Subcutaneous abdominal adipose tissue (tissue), 5 donors: Measurements from ENCODE around the gene EFCAB9.
A peak's percentile ranks its signal among the peaks of the same experiment; 100 is the strongest.

Experiments
- H3K27ac ChIP-seq: one replicate; pipeline ENCODE4 v1.7.0; 2013; ENCODE audit warnings: low read depth, mild to moderate bottlenecking, inconsistent platforms, low read length, moderate library complexity
- H3K27me3 ChIP-seq, 5 donors: one replicate each; pipeline ENCODE4 v1.7.0; 2013; ENCODE audit warnings: low read length in 5 of 5, inconsistent platforms in 1 of 5; ENCODE audit not compliant: control insufficient read depth in 5 of 5, insufficient read depth in 4 of 5
- H3K36me3 ChIP-seq, 5 donors: one replicate each; pipeline ENCODE4 v1.7.0; 2013; ENCODE audit warnings: low read length in 5 of 5; ENCODE audit not compliant: control insufficient read depth in 5 of 5, insufficient read depth in 5 of 5
- H3K4me1 ChIP-seq, 5 donors: one replicate each; pipeline ENCODE4 v1.7.0; 2013; ENCODE audit warnings: low read length in 5 of 5, mild to moderate bottlenecking in 3 of 5, moderate library complexity in 1 of 5; ENCODE audit not compliant: control insufficient read depth in 5 of 5, insufficient read depth in 5 of 5
- H3K4me3 ChIP-seq, 5 donors: one replicate each; pipeline ENCODE4 v1.7.0; 2013; ENCODE audit warnings: low read length in 5 of 5, low read depth in 1 of 5
- H3K9ac ChIP-seq, 5 donors: one replicate each; pipeline ENCODE4 v1.7.0; 2013; ENCODE audit warnings: low read length in 5 of 5, mild to moderate bottlenecking in 4 of 5, moderate library complexity in 3 of 5
- H3K9me3 ChIP-seq, 5 donors: one replicate each; pipeline ENCODE4 v1.7.0; 2013; ENCODE audit warnings: low read length in 5 of 5; ENCODE audit not compliant: control insufficient read depth in 5 of 5
- donor health status: healthy.
- donor health status: healthy.
- donor health status: healthy.
- donor health status: healthy.
- donor health status: healthy.

Gene EFCAB9

DNA sequence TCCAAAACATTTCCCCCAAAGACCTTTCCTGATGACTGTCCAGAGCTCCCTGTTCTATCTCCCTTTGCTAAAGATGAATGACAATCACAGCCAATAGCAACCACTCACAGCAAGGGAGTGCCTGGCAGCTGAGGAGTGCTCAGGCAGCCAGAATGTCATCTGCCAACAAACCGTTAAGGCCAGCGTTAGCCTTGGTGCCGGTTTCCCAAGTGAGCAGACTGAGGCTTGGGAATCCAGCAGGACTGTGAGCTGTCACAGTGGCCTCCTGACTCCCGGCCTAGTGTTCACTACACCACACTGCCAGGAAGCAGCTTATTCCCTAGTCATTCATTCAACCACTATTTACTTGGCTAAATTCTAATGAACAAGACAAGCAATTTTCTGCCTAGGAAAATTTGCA lies 30.6 kb upstream of the EFCAB9 start:
- Histone ChIP-seq H3K36me3 (peaks cover 0 to 3% (median 0%) of the 10 kb centered on the region in 5 donors), H3K9me3 (no peaks in the 10 kb centered on the region), H3K4me3 (no peak overlapping the region), H3K9ac (peak overlapping the region in 1 of 5 donors; percentile 23), H3K27ac (peak overlapping the region; percentile 24), H3K4me1 (peaks cover 9 to 63% (median 26%) of the 10 kb centered on the region in 5 donors), H3K27me3 (no peaks in the 10 kb centered on the region)

GRCh38 chr5:172164769-172165212 lies 29.2 kb upstream of the EFCAB9 start:
- Histone ChIP-seq H3K36me3 (peaks cover 0 to 8% (median 0%) of the 10 kb centered on the region in 5 donors), H3K27me3 (no peaks in the 10 kb centered on the region), H3K4me3 (no peak overlapping the region), H3K9me3 (no peaks in the 10 kb centered on the region), H3K4me1 (peaks cover 9 to 75% (median 31%) of the 10 kb centered on the region in 5 donors), H3K27ac (no peak overlapping the region), H3K9ac (peak overlapping the region in 1 of 5 donors; percentile 35)

GRCh38 chr5:172165465-172165864 lies 28.5 kb upstream of the EFCAB9 start:
- no peaks in the 10 kb centered on the region for H3K27me3 ChIP-seq
- no peaks in the 10 kb centered on the region for H3K9me3 ChIP-seq
- no peak overlapping the region for H3K9ac ChIP-seq
- peaks cover 0 to 8% (median 0%) of the 10 kb centered on the region in 5 donors for H3K36me3 ChIP-seq
- H3K27ac ChIP-seq = no peak overlapping the region
- no peak overlapping the region for H3K4me3 ChIP-seq
- H3K4me1 ChIP-seq = peaks cover 9 to 78% (median 33%) of the 10 kb centered on the region in 5 donors

DNA sequence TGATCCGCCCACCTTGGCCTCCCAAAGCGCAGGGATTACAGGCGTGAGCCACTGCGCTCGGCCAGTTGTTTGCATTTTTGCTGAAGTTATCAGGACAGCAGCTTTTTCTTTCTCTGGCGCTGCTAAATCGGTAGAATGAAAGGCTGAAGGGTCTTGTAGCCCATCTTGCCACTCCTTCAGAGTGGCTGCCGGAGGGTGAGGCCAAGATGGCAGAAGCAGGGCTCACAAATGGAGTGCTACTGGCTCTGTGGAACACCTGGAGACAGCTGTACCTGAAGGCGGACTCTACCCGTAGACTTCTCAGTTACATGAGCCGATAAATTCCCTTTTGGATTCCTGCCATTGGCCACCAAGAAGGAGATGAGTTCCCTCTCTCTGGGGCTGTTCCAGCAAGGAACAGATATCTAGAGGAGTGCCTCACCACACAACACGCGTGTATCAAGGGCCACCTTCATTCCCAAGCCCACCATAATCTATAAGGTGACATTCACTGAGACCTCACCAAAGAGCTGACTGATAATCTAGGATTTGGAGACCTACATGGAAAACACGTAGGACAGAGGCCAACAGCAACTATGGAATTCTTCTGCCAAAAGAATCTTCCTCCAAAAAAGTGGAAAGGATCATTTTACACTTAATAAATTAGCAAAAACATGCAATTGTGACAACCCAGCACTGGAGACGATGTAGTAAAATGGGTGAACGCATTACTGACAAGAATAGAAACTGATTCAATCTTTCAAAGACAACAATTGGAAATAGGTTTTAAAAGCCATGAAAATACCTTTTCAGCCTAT lies 27.7 kb upstream of the EFCAB9 start:
- H3K9me3 ChIP-seq = no peaks in the 10 kb centered on the region
- H3K36me3 ChIP-seq = peaks cover 0 to 8% (median 0%) of the 10 kb centered on the region in 5 donors
- no peaks in the 10 kb centered on the region for H3K27me3 ChIP-seq
- H3K4me1 ChIP-seq = peaks cover 9 to 76% (median 31%) of the 10 kb centered on the region in 5 donors
- H3K27ac ChIP-seq = no peak overlapping the region
- no peak overlapping the region for H3K4me3 ChIP-seq
- no peak overlapping the region for H3K9ac ChIP-seq

DNA sequence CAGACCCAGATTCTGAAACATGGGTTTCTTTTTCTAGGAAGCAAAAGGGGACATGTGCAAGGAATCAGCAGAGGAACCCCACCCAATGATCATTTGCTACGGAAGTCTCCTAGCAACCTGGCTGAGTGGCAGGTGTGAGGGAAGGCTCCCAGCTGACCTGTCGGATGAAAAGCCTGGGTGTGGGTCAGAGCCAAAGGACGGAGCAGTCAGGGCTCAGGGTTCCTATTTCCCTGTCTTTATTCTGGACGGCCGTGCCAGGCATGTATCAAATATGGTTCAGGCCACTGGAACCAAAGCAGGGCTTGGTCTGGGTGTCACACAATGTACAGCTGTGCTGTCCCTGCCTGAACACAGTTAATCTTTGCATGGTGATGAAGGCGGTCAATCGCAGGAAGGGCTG lies 26.1 kb upstream of the EFCAB9 start:
- H3K27ac ChIP-seq = peak overlapping the region; percentile 23
- H3K36me3 ChIP-seq = peaks cover 0 to 5% (median 0%) of the 10 kb centered on the region in 5 donors
- H3K27me3 ChIP-seq = no peaks in the 10 kb centered on the region
- no peaks in the 10 kb centered on the region for H3K9me3 ChIP-seq
- peaks cover 9 to 71% (median 32%) of the 10 kb centered on the region in 5 donors for H3K4me1 ChIP-seq
- no peak overlapping the region for H3K4me3 ChIP-seq
- H3K9ac ChIP-seq = peak overlapping the region in 1 of 5 donors; percentile 37

DNA sequence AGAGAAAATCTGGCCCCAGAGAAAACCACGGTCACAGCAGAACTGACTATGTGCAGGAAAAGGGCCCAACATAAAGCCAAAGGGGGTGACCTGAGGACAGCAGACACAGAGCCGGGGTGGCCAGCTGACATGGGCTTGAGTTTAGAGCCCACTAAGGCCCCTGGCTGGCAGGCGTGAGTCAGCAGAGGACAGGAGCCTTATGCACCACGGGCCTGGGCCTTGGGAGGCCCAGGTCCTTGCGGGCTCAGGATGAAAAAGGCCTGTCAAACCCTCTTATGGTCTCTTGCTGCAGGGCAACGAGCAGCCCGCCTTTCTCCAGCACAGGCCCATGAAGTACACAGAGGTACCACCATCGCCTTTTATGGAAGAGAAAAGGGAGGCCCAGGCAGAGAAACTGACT lies 25.7 kb upstream of the EFCAB9 start:
- H3K27ac ChIP-seq = peak overlapping the region; percentile 23
- H3K9ac ChIP-seq = peak overlapping the region in 1 of 5 donors; percentile 35
- no peaks in the 10 kb centered on the region for H3K9me3 ChIP-seq
- no peak overlapping the region for H3K4me3 ChIP-seq
- peaks cover 6 to 71% (median 35%) of the 10 kb centered on the region in 5 donors for H3K4me1 ChIP-seq
- H3K36me3 ChIP-seq = peaks cover 0 to 5% (median 0%) of the 10 kb centered on the region in 5 donors
- no peaks in the 10 kb centered on the region for H3K27me3 ChIP-seq

DNA sequence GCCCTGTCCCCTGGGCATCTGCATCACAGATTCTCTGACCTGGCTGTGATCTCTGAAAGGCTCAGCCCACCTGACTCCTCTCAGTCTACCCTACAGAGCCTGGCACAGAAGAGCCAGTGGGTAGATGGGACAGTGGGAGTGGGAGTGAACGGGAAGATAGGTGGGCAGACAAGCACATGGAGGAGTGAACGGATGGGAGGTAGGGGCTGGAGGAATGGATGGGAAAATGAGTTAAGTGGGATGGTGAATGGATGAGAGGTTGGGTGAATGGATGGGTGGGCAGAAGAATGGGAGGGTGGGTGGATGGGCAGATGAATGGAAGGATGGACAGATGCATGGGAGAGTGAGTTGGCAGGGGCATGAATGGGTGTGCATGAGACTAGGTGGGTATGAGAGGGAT lies 24.8 kb upstream of the EFCAB9 start:
- H3K27me3 ChIP-seq = no peaks in the 10 kb centered on the region
- peaks cover 0 to 5% (median 0%) of the 10 kb centered on the region in 5 donors for H3K36me3 ChIP-seq
- no peak overlapping the region for H3K4me3 ChIP-seq
- H3K9me3 ChIP-seq = no peaks in the 10 kb centered on the region
- H3K27ac ChIP-seq = no peak overlapping the region
- peaks cover 3 to 73% (median 34%) of the 10 kb centered on the region in 5 donors for H3K4me1 ChIP-seq
- H3K9ac ChIP-seq = no peak overlapping the region

DNA sequence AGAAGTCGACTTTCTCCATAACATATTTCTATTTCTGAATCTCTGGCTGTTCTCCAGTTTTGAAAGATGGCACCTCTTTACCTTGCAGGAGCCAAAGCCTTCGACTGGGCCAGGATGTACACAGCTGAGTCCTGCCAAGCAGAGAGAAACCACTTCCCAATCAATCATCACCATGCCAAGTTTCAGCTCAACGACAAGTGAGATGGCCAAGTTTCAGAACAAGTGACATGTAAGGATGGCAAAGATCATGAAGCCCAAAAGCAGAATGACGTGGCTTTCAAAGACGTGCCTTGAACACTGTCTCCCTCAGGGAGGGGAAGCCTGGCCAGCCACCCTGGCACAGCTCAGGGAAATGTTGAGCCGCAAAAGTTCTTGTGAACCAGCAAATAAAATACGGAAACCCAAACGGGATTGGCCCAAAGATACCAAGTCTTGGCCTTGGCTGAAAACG lies 23.7 kb upstream of the EFCAB9 start:
- peak overlapping the region; percentile 3 for H3K27ac ChIP-seq
- H3K4me1 ChIP-seq = peaks cover 5 to 74% (median 36%) of the 10 kb centered on the region in 5 donors
- no peaks in the 10 kb centered on the region for H3K27me3 ChIP-seq
- no peak overlapping the region for H3K4me3 ChIP-seq
- no peaks in the 10 kb centered on the region for H3K9me3 ChIP-seq
- H3K36me3 ChIP-seq = peaks cover 0 to 5% (median 0%) of the 10 kb centered on the region in 5 donors
- H3K9ac ChIP-seq = no peak overlapping the region

- H3K4me1 ChIP-seq = peaks cover 5 to 79% (median 39%) of the 10 kb centered on the region in 5 donors
- peaks cover 0 to 5% (median 0%) of the 10 kb centered on the region in 5 donors for H3K36me3 ChIP-seq
- H3K27me3 ChIP-seq = no peaks in the 10 kb centered on the region
- no peak overlapping the region for H3K9ac ChIP-seq
- H3K9me3 ChIP-seq = no peaks in the 10 kb centered on the region
- no peak overlapping the region for H3K4me3 ChIP-seq
- H3K27ac ChIP-seq = peak overlapping the region; percentile 3
These were observed 22.9 kb upstream of the EFCAB9 start for GRCh38 chr5:172171118-172171517.

- Histone ChIP-seq H3K27ac (peak overlapping the region; percentile 4), H3K4me3 (no peak overlapping the region)
These were observed 20.9 kb upstream of the EFCAB9 start for GRCh38 chr5:172172912-172173563.

More at GRCh38 chr5:172172912-172173563, 20.9 kb upstream of the EFCAB9 start:
- no peaks in the 10 kb centered on the region for H3K27me3 ChIP-seq
- H3K9me3 ChIP-seq = no peaks in the 10 kb centered on the region
- H3K9ac ChIP-seq = peak overlapping the region in 1 of 5 donors; percentile 34
- peaks cover 5 to 73% (median 34%) of the 10 kb centered on the region in 5 donors for H3K4me1 ChIP-seq
- H3K36me3 ChIP-seq = peaks cover 0 to 5% (median 0%) of the 10 kb centered on the region in 5 donors
